GM18519 (cell line): ENCODE results near the gene COL25A1.
"Not testable (repeated sequence)": the region's sequence is repeated elsewhere in the genome, so short reads cannot be mapped to it uniquely, and the experiment has no call there.

Experiments used
- ATAC-seq: cut with Tn5 transposase; IDR thresholded peaks from one replicate; pipeline ENCODE4 v1.9.1; 2021; ENCODE audit warnings: mild to moderate bottlenecking, moderate library complexity; ENCODE audit not compliant: unreplicated experiment, low FRiP score

The COL25A1 gene

DNA sequence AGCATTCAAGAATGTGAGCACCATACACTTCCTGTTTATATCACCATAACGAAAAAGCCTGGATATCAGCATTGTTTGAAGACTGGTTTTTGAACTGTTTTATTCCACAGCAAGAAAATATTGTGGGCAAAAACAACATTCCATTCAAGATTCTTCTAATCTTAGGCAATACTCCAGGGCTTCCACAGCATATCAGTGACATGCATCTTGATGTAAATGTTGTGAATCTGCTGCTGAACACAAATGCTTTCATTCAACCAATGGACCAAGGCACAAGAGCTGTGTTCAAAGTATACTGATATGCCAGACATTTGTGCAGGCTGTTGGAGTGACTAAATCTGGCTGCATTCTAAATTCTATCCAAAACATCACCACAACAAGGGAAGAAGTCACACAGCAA lies 279.5 kb downstream of the COL25A1 start:
- no peak for ATAC-seq

- ATAC-seq: not testable (repeated sequence)
Observed at GRCh38 chr4:109021630-109022029, 280.8 kb downstream of the COL25A1 start.

DNA sequence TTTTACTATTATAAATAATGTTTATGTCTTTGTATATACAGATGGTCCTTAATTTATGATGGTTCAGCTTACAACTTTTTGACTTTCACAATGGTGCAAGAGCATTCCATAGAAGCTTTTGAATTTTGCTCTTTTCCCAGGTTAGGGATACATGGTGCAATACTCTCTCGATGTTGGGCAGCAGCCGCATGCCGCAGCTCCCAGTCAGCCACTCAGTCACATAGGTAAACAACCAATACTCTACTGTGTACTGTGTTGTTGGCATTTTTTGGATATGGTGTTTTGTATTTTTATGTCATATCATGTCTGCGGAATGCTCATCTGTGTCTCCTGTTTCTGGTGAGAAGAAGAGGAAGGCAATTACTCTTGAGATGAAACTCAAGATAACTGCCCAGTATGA lies 281.6 kb downstream of the COL25A1 start:
- ATAC-seq: no peak

- no peak for ATAC-seq
Observed at GRCh38 chr4:109016200-109016599, 286.3 kb downstream of the COL25A1 start.

GRCh38 chr4:109015413-109015810 lies 287.0 kb downstream of the COL25A1 start:
- ATAC-seq: no peak

GRCh38 chr4:109014593-109015412 lies 287.7 kb downstream of the COL25A1 start:
- no peak for ATAC-seq

DNA sequence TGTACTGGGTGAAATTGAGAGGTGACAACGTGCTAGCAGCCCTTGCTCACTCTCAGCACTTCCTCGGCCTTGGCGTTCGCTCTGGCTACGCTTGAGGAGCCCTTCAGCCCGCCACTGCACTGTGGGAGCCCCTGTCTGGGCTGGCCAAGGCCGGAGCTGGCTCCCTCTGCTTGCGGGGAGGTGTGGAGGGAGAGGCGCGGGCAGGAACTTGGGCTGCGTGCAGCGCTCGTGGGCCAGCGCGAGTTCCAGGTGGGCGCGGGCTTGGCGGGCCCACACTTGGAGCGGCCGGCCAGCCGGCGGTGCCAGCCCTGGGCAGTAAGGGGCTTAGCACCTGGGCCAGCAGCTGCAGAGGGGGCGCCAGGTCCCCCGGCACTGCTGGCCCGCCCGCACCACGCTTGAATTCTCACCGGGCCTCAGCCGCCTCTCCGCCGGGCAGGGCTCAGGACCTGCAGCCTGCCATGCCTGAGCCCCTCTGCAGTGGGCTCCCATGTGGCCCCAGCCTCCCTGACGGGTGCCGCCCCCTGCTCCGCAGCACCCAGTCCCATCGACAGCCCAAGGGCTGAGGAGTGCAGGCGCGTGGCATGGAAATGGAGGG lies 290.1 kb downstream of the COL25A1 start:
- no peak for ATAC-seq

DNA sequence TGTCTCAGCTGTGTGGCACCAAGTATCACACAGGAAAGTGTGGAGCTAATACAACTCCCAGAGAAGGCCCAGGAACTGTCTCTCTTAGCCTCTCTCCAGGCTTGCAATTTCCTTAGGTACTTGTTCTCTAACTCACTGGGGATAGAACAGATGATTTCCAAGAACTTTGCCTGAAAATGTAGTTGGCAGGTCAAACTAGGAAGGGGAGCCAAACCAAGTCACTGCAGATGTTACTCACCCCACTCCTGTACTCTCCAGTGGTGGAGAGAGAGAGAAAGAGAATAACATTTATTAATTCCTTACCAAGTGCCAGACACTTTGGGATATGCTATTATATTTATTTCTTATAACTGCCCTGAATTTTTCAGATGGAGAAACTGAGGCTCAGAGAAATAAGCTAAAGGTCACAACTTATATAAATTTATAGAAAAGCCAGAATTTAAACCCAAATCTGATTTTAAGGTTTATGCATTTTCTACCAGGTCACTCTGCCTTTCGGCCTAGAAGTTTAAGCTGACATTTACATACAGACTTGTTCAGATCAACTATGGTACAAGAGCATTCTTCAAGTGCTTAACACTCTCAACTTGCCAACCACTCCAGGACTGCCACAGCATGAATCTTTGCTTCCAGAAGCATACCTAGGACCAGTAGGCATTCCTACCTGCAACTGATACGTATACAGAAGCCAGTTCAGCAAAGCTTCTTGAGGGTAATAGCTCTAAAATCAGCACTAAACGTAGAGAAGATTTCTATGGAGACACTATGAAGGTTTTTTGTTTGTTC lies 291.0 kb downstream of the COL25A1 start:
- no peak for ATAC-seq

- ATAC-seq: no peak
Observed at GRCh38 chr4:109010521-109010920, 291.9 kb downstream of the COL25A1 start.

- ATAC-seq: no peak
Observed at GRCh38 chr4:109009909-109010308, 292.5 kb downstream of the COL25A1 start.

GRCh38 chr4:109007976-109008375 lies 294.5 kb downstream of the COL25A1 start:
- ATAC-seq: no peak

DNA sequence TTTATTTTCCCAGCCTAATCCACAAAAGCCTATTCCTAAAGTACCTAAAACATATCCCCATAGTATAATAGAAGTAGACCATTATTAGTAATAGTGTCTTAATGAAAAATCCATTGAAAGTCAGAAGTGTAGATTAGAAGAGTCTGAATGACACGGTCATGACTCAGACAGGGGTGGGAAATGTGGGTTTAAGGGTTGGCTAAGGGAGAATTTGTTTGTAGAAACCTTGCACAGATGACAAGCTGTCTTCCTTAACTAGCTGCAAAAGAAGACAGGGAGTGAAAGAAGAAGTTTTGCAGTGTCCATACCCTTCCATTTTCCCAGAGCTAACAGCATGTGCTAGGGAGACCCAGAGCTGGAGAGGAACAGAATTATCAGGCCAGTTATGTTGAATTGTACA lies 296.9 kb downstream of the COL25A1 start:
- ATAC-seq: no peak

- no peak for ATAC-seq
Observed at GRCh38 chr4:109004418-109004817, 298.0 kb downstream of the COL25A1 start.

- no peak for ATAC-seq
Observed at GRCh38 chr4:109003964-109004363, 298.5 kb downstream of the COL25A1 start.

- ATAC-seq: no peak
Observed at GRCh38 chr4:108991551-108992328, 310.7 kb downstream of the COL25A1 start.

- no peak for ATAC-seq
Observed at GRCh38 chr4:108988464-108989195, 313.8 kb downstream of the COL25A1 start.

DNA sequence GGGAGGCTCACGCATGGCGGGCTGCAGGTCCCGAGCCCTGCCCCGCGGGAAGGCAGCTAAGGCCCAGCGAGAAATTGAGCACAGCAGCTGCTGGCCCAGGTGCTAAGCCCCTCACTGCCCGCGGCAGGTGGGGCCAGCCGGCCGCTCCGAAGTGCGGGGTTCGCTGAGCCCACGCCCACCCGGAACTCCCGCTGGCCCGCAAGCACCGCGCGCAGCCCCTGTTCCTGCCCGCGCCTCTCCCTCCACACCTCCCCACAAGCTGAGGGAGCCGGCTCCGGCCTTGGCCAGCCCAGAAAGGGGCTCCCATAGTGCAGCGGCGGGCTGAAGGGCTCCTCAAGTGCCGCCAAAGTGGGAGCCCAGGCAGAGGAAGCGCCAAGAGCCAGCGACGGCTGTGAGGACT lies 318.0 kb downstream of the COL25A1 start:
- not testable (repeated sequence) for ATAC-seq

DNA sequence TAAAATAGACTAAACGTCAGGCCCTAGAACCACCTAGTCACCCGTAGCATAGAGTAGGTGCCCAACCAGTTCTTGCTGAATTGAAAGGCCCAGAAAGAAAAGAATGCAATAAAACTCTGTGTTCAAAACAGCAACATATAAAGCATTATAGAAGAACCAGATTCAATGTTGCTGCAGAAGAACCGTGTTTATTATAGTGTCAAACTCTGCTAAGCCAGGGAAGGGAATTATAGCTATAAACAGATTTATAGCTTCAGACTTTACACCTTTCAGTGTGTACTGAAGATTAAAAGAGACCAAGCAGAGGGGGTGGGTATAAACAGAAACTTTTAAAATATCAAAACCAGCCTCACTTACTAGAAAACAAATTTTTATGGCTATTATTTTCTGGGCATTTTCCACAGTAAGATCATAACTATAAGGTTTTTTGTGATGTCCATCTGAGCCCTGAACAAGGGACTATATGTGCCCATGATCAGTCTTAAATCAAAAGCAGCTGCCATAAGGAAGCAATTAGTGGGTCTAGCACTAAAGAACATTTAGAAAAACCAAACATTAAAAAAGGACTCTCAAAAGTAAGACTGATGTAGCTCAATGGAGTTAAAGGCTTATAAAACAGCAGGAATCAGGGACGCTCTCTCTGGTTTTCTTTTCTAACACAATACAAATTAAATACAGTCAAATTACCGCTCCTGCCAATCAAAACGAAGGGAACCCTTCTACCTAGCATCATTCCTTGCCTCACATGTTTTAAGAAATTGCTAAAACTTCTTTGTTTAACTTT lies 319.9 kb downstream of the COL25A1 start:
- ATAC-seq: no peak
